Activated T-cell treated with anti-CD3 and anti-CD28 coated beads for 4 hours (primary cell): ENCODE results near the gene POLQ.
"Not testable (repeated sequence)": the region's sequence is repeated elsewhere in the genome, so short reads cannot be mapped to it uniquely, and the experiment has no call there.

Experiments
- DNase-seq: peaks from one replicate; pipeline ENCODE4 v3.0.0-alpha.2; 2020

The POLQ gene

DNA sequence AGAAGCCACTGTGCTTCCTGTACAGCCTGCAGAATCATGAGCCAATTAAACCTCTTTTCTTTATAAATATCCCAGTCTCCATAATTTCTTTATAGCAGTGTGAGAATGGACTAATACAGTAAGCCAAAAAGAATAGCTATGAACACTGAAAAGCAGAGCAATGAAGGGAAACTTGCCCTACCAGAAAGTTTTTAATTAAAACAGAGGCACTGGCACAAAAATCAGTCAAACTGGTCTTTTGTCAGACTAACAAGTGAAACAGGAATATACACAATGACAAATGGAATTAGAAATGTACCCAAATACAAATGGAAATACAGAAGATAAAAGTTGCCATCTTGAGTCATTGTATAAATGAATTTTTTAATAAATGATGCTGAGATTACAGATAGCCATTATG, 40.5 kb downstream of the POLQ start:
- no peak for DNase-seq

DNA sequence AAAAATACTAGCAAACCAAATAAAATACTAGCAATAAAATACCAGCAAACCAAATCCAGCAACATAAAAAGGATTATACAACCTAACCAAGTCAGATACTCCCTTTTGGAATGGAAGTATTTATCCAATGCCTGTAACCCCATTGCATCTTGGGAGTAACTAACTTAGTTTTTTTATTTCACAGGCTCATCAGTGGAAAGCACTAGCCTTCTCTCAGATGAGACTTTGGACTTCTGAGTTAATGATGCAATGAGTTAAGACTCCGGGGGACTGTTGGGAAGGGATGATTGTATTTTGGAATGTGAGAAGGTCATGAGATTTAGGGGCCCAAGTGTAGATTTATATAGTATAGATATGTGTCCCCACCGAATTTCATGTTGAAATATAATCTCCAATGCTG, 41.2 kb downstream of the POLQ start:
- no peak for DNase-seq

DNA sequence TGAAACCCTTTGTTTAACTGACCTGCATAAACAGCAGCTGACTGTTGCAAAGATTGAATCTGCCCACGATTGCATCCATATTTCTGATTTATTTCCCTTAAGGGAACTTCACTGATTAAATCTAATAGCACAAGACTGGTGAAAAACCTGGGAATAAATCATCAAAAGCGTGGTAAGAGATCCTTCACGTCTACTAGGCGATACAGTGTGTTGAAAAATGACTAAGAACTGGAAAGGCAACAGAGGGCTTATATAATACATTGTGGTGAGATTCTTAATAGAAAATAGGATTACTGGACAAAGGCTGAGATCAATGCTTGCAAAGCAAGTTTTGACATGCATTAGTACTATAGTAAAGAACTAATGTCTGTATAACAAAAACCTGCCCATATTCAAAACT, 49.0 kb downstream of the POLQ start:
- DNase-seq = no peak

DNA sequence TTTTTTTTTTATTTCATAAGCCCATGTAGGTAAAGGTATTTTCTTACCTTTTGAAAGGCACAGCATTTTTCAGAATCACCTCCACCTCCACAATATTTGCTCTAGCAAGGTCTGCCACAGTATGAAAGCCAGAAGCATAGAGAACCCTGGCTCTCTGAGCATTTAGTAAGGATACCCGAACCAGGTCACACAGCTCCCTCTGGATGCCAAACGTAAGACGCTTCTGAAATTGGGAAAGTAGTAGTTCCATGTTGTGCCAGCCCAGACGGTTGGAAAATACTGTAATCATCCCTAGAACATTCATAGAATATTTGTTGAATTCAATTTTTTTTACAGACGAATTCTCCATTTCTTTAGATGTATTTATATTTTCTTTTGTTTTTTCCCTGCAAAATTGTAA, 52.4 kb downstream of the POLQ start:
- no peak for DNase-seq

DNA sequence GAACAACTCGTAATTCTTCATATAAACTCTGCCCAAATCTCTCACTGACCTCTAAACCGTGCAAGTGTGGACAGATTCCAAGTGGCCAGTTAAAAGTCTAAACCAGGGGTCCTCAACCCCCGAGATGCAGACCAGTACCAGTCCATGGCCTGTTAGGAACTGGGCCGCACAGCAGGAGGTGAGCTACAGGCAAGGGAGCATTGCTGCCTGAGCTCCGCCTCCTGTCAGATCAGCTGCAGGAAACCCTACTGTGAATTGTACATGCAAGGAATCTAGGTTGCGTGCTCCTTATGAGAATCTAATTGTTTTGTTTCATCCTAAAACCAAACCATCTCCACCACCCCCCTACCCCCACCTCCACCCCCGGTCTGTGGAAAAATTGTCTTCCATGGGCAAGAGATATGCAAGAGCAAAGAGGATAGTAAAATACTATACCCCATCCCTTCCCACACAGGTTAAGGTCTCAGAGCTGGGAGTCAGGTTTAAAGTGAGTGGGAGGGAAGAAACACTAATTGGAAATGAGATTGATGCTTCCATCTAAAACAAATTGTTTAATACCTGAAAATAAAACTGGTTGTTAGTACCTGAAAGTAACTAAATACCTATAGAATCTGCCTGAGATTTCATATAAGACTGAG, 54.0 kb downstream of the POLQ start:
- DNase-seq = no peak

- DNase-seq = no peak
These were observed 55.6 kb downstream of the POLQ start for GRCh38 chr3:121490161-121490560.

GRCh38 chr3:121488628-121489027, 57.2 kb downstream of the POLQ start:
- no peak for DNase-seq

DNA sequence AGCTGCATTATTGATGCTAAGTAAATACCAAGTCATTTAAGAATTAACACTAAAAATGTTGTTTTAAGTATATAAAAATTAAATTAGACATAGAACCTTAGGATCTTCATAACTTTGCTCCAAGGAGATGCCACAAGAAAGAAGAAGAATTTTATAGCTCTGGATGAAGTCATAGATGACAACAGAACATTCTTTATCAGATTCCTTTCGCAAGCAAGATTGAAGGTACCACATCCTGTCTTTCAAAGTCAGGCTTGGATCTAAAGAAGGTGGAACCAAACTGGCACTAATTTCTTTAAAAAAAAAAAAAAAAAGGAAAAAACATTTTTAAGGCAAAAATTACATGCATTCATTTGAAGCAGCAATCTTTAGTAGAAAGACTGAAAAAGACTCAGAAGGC, 62.5 kb downstream of the POLQ start:
- DNase-seq = no peak

- DNase-seq = no peak
These were observed 63.1 kb downstream of the POLQ start for GRCh38 chr3:121482660-121483059.

DNA sequence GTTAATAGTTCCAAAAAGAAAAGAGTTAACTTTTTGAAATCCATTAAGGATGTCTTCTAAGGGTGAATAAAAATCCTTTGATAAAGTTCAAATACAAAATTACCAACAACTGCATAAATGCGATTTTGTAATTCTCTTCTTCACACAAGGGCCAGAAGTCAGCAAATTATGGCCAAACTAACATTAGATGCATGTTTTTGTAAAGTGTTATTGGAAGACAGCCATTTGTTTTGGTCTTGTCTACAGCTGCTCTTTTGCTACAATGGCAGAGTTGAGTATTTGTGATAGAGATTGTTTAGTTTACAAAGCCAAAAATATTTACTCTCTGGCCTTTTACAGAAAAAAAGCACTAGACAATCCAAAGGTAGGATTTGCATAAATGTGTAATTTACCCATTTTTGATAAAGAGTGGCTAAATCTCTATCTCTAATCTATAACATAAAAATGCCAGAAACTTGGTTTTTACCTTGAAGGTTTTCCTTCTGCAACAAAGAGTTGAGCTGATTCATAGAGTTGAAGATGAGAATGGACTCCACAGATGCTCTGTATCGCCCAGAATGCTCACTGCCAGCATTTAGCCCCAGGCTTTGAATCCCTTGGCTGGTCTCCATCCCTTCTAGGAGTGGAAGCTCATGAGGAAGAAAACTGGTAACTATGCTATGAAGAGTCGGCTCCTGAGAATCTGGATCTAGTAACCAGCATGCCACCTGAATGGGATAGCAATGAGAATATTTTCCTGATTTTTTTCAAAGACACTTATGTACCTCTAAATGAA, 64.5 kb downstream of the POLQ start:
- no peak for DNase-seq

GRCh38 chr3:121477589-121477988, 68.2 kb downstream of the POLQ start:
- DNase-seq = no peak

- DNase-seq = no peak
These were observed 72.8 kb downstream of the POLQ start for GRCh38 chr3:121473001-121473400.

- DNase-seq = no peak
These were observed 78.7 kb downstream of the POLQ start for GRCh38 chr3:121467085-121467484.

DNA sequence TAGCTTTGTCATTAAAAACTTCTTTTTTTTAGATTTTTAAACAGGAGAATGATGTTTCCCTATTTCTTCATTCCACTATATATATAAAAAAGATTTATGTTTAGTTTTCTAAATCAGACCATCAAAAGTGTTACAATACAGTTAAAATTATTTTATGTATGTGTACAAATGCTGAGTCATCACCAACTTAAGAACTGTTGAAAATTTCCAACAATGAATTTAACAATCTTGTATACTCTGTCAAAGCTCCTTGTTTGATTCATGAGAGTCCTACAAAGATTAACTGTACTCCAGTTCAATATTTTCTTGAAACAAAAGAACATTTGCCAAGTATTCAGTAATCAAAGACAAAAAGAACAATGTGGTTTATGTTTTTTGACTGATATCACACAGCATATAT, 82.0 kb downstream of the POLQ start:
- DNase-seq = no peak

- DNase-seq = no peak
These were observed 83.2 kb downstream of the POLQ start for GRCh38 chr3:121462565-121462964.

DNA sequence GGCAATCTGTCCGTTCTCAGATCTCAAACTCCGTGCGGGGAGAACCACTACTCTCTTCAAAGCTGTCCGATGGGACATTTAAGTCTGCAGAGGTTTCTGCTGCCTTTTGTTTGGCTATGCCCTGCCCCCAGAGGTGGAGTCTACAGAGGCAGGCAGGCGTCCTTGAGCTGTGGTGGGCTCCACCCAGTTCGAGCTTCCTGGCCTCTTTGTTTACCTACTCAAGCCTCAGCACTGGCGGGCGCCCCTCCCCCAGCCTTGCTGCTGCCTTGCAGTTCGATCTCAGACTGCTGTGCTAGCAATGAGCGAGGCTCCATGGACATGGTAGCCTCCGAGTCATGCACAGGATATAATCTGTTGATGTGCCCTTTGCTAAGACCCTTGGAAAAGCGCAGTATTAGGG, 94.0 kb downstream of the POLQ start:
- DNase-seq = not testable (repeated sequence)

- DNase-seq = no peak
These were observed 102.3 kb downstream of the POLQ start for GRCh38 chr3:121443456-121443855.

DNA sequence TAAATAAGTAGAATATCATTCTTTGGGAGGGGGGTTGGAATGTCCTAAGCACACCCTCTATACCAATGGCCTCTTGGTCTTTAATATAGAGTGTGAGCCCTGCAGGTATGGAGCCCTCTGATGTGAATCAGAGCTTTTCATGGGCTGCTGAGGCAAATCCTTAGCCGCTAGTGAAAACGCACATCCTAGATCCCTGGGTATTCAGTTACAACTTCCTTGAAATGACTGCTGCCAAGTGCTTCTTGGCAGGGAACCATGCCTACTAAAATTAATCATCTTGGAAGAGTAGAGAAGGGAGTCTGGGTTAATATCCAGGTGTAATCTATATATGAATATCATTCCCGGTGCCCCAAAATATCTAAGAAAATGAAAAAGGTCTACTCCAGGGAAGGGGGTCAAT, 109.1 kb downstream of the POLQ start:
- no peak for DNase-seq

DNA sequence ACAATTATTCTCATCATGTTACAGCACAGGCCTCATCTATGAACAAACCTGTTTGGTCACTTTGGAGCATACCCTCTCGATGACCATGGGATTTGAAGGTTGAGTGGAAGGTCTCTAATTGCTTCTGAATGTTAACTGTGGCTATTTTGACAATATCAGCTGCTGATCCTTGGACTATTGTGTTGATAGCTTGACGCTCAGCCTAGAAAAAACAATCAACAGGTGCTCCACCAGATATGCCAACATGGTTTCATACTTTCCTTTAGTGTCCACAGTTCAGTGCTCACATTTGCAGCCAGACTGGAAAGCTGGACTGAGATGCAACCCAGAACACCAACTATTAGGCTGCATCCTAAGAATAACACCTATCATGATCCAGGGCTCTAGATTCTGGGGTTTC, 109.7 kb downstream of the POLQ start:
- no peak for DNase-seq

DNA sequence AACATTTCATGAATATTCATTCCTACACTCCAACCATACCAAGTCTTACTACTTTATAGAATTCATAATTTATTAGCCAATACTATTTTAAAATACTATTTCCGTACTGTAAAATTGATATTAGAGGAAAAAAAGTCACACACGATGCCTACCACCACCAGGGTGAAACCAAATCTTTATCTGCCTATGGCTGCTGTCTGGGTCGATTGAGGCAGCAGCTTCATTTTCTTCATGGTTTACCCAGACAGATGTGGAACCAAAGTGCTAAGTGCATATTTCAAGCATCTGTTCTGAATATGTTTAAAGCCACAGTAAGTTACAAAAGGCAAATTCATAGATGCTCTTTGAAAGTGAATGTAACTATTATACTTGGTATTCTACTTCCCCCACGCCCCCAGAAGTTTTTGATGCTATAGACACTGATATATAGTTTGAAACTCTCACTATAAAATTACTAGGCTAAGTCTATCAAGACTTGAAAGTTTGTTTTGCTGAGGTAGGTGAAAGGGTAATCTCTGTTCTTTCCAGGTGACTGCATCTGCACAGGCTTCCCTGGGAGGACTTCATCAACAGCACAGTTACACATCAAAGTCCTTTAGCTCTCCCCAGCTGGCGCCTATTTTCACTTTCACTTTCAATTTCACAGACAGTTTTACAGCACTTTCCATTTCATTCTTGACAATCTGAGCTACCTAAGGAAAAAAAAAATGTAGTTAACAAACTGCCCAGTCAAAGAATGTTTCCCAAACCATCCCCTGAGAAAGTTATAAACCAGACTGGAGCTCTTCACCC, 113.9 kb downstream of the POLQ start:
- DNase-seq = peak; percentile 37

- DNase-seq = no peak
These were observed 115.0 kb downstream of the POLQ start for GRCh38 chr3:121430664-121431215.

DNA sequence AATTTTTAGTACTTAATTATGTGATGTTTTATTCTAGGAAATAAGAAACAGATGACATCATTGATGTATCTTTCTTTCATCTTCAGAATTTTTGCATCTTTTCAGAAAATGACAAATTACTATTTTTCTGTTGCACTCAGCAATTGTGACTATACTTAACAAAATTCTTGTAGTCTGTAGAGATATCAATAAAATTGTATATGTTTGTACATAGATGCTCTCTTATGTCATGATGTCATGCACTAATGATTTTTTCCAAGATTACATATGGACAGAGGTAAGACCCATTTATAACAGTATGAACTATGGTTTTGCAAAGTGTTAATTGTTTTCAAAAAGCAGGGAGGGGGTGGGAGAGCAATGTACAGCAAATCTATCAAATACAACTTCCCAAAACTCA, 121.2 kb downstream of the POLQ start:
- DNase-seq = no peak

GRCh38 chr3:121418182-121418581, 127.6 kb downstream of the POLQ start:
- DNase-seq = no peak

GRCh38 chr3:121414924-121415323, 130.9 kb downstream of the POLQ start:
- DNase-seq = no peak
